Amniotic stem cell (primary cell): ENCODE results near the gene TPRA1.
"Not testable (repeated sequence)": the region's sequence is repeated elsewhere in the genome, so short reads cannot be mapped to it uniquely, and the experiment has no call there.

Experiments
- DNase-seq: peaks from one replicate; lab custom pipeline; 2025; lab: John Stamatoyannopoulos, UW

TPRA1 gene

DNA sequence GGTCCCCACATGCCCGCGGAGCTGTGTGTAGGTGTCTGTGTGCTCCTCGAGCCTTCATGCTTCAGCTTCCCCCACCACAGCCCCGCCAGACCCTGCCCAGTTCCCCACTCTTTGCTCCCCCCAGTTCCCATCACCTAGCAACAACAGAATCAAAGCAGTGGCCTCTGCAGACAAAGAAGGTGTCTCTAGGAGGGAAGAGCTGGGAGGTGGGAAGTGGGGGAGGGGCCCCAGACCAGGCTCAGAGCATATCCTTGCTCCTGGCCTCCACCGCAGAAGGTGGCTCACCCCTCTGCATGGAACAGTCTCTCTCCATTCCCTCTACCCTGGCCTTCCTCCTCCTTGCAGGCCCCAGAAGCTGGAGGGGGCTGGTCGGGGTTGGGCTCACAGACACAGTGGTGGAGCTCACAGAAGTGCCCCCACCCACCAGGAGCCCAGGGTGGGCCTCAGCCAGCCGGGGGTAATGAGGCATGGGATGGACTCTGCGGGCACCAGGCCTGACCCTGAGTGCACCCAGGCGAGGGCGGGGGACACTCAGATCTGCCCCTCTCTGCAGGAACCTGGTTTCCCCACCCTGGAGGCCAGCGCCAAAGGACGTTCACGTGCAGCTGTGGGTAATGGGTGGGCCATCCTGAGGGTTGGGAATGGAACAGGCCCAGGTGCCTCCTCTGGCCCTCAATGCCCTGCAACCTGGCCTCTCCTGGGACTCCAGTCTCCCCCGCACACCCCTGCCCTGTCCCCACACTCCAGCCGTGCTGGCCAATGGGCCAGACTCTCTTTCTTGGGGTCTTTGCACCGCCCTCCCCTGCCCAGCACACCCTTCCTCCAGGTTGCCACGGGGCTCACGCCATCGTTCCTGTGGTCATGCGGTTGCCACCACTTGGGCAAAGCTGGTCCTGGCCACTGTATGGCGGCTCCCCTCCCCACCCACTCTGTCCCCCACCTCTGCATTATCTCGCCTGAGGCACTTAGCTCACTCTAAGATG, 53.4 kb downstream of the TPRA1 start:
- DNase-seq = no peak

DNA sequence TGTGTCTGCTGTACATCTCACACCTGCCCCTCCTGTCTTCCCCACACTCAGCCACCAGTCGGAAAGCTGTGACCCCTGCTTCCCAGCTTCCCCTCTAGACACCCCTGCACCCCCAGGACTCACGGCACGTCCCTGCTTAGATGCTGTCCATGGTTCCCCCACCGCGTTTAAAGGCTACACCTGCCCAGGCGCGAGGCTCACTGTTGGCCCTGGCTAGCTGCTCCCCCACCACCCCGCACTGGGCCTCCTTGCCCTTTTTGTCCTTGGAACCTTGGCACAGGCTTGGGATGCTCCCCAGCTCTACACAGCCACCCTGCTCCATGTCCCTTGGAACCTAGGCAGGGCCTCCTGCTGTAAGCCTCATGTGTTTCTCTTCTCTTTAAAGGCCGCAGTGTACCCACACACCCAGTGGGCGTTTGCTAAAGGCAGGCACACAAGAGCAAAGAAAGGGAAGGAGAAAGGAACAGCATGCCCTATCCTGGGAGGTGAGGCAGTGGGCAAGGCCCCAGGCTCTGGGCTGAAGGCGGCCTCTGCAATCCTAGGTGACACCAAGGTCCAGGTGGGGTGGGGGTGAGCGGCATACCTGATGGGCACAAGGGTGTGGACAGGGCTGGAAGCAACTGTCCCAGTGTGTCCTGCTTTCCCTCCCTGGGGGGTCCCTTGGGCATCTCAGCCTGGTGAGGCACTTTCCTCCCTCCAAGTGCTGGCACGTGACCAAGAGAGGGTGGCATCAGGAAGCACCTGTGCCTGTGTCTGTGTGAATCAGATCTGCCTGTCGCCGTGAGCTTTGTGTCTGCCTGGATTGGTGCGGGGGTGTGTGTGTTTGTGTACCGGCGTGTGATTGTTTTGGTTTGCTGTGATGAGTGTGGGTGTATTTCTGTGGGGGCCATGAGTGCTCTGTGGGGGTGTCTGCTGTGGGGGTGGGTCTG, 54.4 kb downstream of the TPRA1 start:
- DNase-seq = no peak

GRCh38 chr3:127535106-127535785, 55.3 kb downstream of the TPRA1 start:
- DNase-seq = no peak

DNA sequence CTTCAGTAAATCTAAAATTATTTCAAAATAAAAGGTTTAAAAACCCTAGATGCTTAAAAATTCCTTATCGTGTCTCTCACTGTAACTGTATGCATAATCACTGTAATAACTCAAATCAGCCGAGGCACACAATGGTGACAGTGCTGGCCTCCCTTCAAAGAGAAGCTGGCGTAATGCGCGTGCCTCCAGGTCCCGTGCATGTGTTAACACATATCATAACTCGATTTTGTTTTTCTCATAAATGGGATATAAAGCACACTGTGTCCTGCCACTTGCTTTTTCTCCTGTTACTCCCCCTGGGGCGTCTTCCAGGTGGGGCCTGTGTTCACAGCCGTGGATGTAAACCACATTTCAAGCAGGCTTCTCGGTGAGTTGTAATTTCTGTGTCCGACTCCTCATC, 56.0 kb downstream of the TPRA1 start:
- DNase-seq = no peak

- DNase-seq = no peak
Measured at GRCh38 chr3:127534161-127534451, 56.4 kb downstream of the TPRA1 start.

DNA sequence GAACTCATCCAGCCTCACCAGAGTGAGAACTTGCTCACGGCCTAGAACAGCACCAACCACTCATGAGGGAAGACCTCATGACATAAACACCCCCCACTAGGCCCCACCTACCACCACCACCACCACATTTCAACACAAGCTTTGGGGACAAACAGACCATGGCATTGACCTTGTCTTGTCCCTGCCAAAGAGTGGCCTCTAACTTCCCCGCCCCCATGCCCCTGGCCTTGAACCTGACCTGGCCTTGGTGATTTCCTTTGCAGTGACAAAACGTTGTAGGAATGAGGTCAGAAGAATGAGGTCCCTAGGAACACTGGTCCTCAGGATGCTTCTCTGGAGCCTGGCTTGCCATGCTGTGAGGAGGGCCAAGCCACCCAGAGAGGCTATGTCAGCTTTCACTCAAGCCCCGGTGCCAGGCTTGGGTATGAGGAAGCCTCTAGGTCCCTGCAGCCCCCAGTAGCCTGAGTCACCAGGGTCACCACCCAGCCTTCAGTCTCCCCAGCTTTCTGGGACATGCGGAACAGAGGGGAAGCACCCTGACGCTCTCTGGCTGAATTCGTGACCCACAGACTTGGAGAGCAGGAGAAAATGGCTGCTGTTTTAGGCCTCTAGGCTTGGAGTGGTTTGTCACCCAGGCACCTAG, 57.9 kb downstream of the TPRA1 start:
- DNase-seq = no peak

- DNase-seq = no peak
Measured at GRCh38 chr3:127531821-127532220, 58.7 kb downstream of the TPRA1 start.

GRCh38 chr3:127530863-127531262, 59.7 kb downstream of the TPRA1 start:
- not testable (repeated sequence) for DNase-seq

GRCh38 chr3:127529346-127530188, 61.0 kb downstream of the TPRA1 start:
- DNase-seq = no peak

DNA sequence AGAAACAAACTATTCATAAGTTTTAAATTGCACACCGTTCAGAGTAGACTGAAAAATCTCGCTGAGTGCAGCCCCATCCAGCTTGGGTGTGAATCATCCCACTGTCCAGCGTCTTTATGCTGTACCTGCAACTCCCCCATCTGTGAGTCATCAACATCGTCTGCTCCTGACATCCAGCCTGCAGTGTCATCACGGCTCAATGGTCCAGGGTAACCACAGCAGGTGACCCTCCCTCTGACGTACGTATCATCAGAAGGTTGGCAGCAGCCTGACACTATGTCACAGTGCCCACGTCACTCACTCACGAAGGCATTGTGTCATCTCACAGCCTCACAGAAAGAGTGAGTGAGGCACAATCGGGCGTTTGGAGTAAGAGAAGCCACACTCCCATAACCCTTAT, 65.2 kb downstream of the TPRA1 start:
- no peak for DNase-seq

DNA sequence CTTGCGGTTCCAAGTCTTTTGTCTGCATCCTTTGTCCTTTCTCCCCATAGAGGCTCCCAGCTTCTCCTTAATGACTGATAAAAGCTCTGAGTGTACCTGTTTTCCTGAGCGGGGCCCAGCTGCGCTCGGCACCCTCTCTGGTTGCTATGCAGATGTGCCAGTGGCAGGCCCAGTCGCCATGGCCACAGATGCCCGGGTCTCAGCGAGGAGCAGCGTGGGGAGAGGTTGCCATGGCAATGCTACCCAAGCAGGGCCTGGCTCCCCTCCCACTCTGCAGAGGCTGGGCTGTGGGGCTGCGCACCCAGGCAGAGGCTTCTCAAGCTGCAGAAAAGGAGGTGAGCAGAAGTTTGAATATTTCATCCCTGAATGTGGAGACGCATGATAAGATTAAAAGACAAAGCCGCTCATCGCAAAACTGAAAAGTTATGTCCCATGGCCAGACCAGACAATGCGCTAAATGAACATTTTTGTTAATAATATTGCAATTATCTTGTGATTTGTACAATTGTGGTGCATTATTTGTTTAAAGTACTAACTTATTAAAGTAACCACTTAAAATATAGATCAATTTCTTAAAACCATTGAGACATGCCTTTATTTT, 66.1 kb downstream of the TPRA1 start:
- no peak for DNase-seq
